ENCODE results near the gene SAMHD1. TPM values are rescaled to one million over a fixed set of nuclear protein-coding genes. Genes with fewer than 3 reads are reported as not detected.

SAMHD1 gene
- total and polyA plus RNA-seq, 2 experiments from 2014 or later, result 27.0 to 29.5 TPM

GRCh38 chr20:36971103-36971502, 19.6 kb upstream of the SAMHD1 start:
- Histone ChIP-seq H3K4me2 (no peak overlapping the region), H2AFZ (no peak overlapping the region), H3K4me3 (no peak overlapping the region), H3K27me3 (no peaks in the 10 kb centered on the region), H4K20me1 (ENCODE audit: insufficient read depth, poor library complexity, severe bottlenecking) (no peaks in the 10 kb centered on the region), H3K36me3 (replicated peaks; ENCODE audit: insufficient read depth, low read depth) (no peaks in the 10 kb centered on the region), H3K9me3 (ENCODE audit: low read depth) (no peaks in the 10 kb centered on the region), H3K9me2 (replicated peaks; ENCODE audit: insufficient read depth) (no peaks in the 10 kb centered on the region), H3K27ac (no peak overlapping the region), H3K79me2 (no peaks in the 10 kb centered on the region), H3K4me1 (ENCODE audit: insufficient read depth) (no peaks in the 10 kb centered on the region)
- TF ChIP-seq CTCF (IDR thresholded peaks at IDR 0.05; ENCODE audit: poor library complexity), result no peak
- TF ChIP-seq EZH2phosphoT487 (IDR thresholded peaks at IDR 0.05; ENCODE audit: low read depth, severe bottlenecking, unreplicated experiment), result no peak
- DNase-seq (ENCODE audit: low spot score), result no peak
- WGBS (ENCODE audit: low lambda C conversion rate, missing lambda C conversion rate), result 80% methylated on average over 1 of the region's 1 CpG

GRCh38 chr20:36969478-36970186, 18.1 kb upstream of the SAMHD1 start:
- H3K4me2 ChIP-seq, result no peak overlapping the region
- no peaks in the 10 kb centered on the region for H3K4me1 ChIP-seq (ENCODE audit: insufficient read depth)
- no peaks in the 10 kb centered on the region for H3K27me3 ChIP-seq
- H2AFZ ChIP-seq, result no peak overlapping the region
- H3K27ac ChIP-seq, result no peak overlapping the region
- no peaks in the 10 kb centered on the region for H4K20me1 ChIP-seq (ENCODE audit: insufficient read depth, poor library complexity, severe bottlenecking)
- no peaks in the 10 kb centered on the region for H3K36me3 ChIP-seq (replicated peaks; ENCODE audit: insufficient read depth, low read depth)
- no peak overlapping the region for H3K4me3 ChIP-seq
- H3K9me2 ChIP-seq (replicated peaks; ENCODE audit: insufficient read depth), result no peaks in the 10 kb centered on the region
- no peaks in the 10 kb centered on the region for H3K79me2 ChIP-seq
- H3K9me3 ChIP-seq (ENCODE audit: low read depth), result no peaks in the 10 kb centered on the region
- no peak for TF ChIP-seq CTCF (IDR thresholded peaks at IDR 0.05; ENCODE audit: poor library complexity)
- no peak for TF ChIP-seq EZH2phosphoT487 (IDR thresholded peaks at IDR 0.05; ENCODE audit: low read depth, severe bottlenecking, unreplicated experiment)
- TF ChIP-seq EZH2 (IDR thresholded peaks at IDR 0.05; ENCODE audit: borderline replicate concordance), result no peak
- WGBS (ENCODE audit: low lambda C conversion rate, missing lambda C conversion rate), result 85% methylated on average over 10 of the region's 10 CpGs
- DNase-seq (ENCODE audit: low spot score), result no peak

DNA sequence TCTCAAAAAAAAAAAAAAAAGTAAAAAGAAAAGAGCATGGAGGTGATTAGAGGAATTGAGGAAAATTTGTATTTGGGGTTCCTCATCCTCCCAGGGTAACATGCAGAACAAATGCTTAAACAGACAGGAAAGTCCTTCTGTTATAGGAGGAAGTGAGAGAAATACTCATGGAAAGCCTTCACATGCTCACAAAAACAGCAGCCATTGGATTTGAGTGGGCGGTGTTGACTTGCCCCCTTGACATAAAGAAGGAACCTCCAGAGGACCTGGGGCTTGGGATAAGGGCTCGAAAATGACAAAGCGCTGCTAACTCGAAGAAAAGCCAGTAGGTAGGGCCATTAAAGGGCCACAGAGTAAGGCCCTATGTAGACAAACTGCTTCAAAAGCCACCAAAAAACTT, 17.5 kb upstream of the SAMHD1 start:
- TF ChIP-seq EZH2phosphoT487 (IDR thresholded peaks at IDR 0.05; ENCODE audit: low read depth, severe bottlenecking, unreplicated experiment) (no peak), EZH2 (IDR thresholded peaks at IDR 0.05; ENCODE audit: borderline replicate concordance) (no peak), CTCF (IDR thresholded peaks at IDR 0.05; ENCODE audit: poor library complexity) (no peak)
- Histone ChIP-seq H3K4me3 (no peak overlapping the region), H3K9me2 (replicated peaks; ENCODE audit: insufficient read depth) (no peaks in the 10 kb centered on the region), H4K20me1 (ENCODE audit: insufficient read depth, poor library complexity, severe bottlenecking) (no peaks in the 10 kb centered on the region), H3K79me2 (no peaks in the 10 kb centered on the region), H3K27me3 (no peaks in the 10 kb centered on the region), H3K36me3 (replicated peaks; ENCODE audit: insufficient read depth, low read depth) (no peaks in the 10 kb centered on the region), H3K27ac (no peak overlapping the region), H3K9me3 (ENCODE audit: low read depth) (no peaks in the 10 kb centered on the region), H3K4me2 (no peak overlapping the region), H2AFZ (no peak overlapping the region), H3K4me1 (ENCODE audit: insufficient read depth) (no peaks in the 10 kb centered on the region)
- 95% methylated on average over 4 of the region's 4 CpGs for WGBS (ENCODE audit: low lambda C conversion rate, missing lambda C conversion rate)
- no peak for DNase-seq (ENCODE audit: low spot score)

All from hepatocyte (in vitro differentiated cells).